Fibroblast of skin of left quadriceps (primary cell): ENCODE data around the gene SMAD2.
"Not testable (repeated sequence)": the region's sequence is repeated elsewhere in the genome, so short reads cannot be mapped to it uniquely, and the experiment has no call there.

ENCODE experiments used
- DNase-seq, 2 experiments: peaks; one replicate each; pipeline ENCODE4 v3.0.0-alpha.2; 2013; ENCODE audit warnings: low read depth in 2 of 2

SMAD2 gene

GRCh38 chr18:47844828-47845498, 85.5 kb downstream of the SMAD2 start:
- no peak for DNase-seq

GRCh38 chr18:47842836-47843235, 87.6 kb downstream of the SMAD2 start:
- DNase-seq = no peak

- no peak for DNase-seq
Observed at GRCh38 chr18:47838396-47838795, 92.1 kb downstream of the SMAD2 start.

GRCh38 chr18:47832348-47832747, 98.1 kb downstream of the SMAD2 start:
- no peak for DNase-seq

GRCh38 chr18:47831351-47831750, 99.1 kb downstream of the SMAD2 start:
- no peak for DNase-seq

- no peak for DNase-seq
Observed at GRCh38 chr18:47830772-47831171, 99.7 kb downstream of the SMAD2 start.

- DNase-seq = no peak
Observed at GRCh38 chr18:47829831-47830230, 100.6 kb downstream of the SMAD2 start.

GRCh38 chr18:47828031-47828430, 102.4 kb downstream of the SMAD2 start:
- not testable (repeated sequence) for DNase-seq

GRCh38 chr18:47826157-47827074, 104.0 kb downstream of the SMAD2 start:
- DNase-seq = no peak

GRCh38 chr18:47821314-47821713, 109.1 kb downstream of the SMAD2 start:
- DNase-seq = no peak

- no peak for DNase-seq
Observed at GRCh38 chr18:47817795-47818077, 112.7 kb downstream of the SMAD2 start.

GRCh38 chr18:47817017-47817794, 113.3 kb downstream of the SMAD2 start:
- no peak for DNase-seq

- DNase-seq = no peak
Observed at GRCh38 chr18:47815486-47816270, 114.8 kb downstream of the SMAD2 start.

GRCh38 chr18:47809420-47809819, 121.0 kb downstream of the SMAD2 start:
- no peak for DNase-seq

- DNase-seq = no peak
Observed at GRCh38 chr18:47802802-47803201, 127.7 kb downstream of the SMAD2 start.

GRCh38 chr18:47801817-47802216, 128.6 kb downstream of the SMAD2 start:
- DNase-seq = no peak

- no peak for DNase-seq
Observed at GRCh38 chr18:47800756-47801155, 129.7 kb downstream of the SMAD2 start.

- no peak for DNase-seq
Observed at GRCh38 chr18:47800248-47800647, 130.2 kb downstream of the SMAD2 start.

GRCh38 chr18:47799376-47799775, 131.1 kb downstream of the SMAD2 start:
- DNase-seq = no peak

GRCh38 chr18:47798366-47798765, 132.1 kb downstream of the SMAD2 start:
- no peak for DNase-seq

GRCh38 chr18:47797126-47797525, 133.3 kb downstream of the SMAD2 start:
- no peak for DNase-seq

GRCh38 chr18:47795434-47795814, 135.0 kb downstream of the SMAD2 start:
- no peak for DNase-seq
